HepG2 (cell line): Measurements from ENCODE around the gene C5orf15. TPM values are rescaled to one million over a fixed set of nuclear protein-coding genes. Genes with fewer than 3 reads are reported as not detected.

ENCODE experiments used
- ATAC-seq: fragments of 200-7000 bp; cut with Tn5 transposase; 3 replicates; pipeline ENCODE4 v1.9.1; 2020; ENCODE audit warnings: mild to moderate bottlenecking, moderate library complexity
- BruUV-seq: library from RNA; stranded (reverse); fragments of 400-500 nt; replicated peaks from 2 replicates; lab custom pipeline; 2021; lab: Mats Ljungman, UMichigan
- CTCF ChIA-PET: fragments of 300-600 bp; formaldehyde crosslinking; extraction: SDS; loops from one replicate; lab custom pipeline; 2021; ENCODE audit warnings: low total read pairs, inconsistent platforms, low intra/inter-chr PET ratio; lab: Yijun Ruan, JAX
- POLR2A ChIA-PET: fragments of 350-600 bp; sonication (Branson Sonifier 250); formaldehyde crosslinking; loops from one replicate; lab custom pipeline; 2020; ENCODE audit warnings: antibody characterized with exemption, inconsistent platforms; lab: Yijun Ruan, JAX
- DNase-seq: peaks from one replicate; pipeline ENCODE4 v3.0.0-alpha.2; 2015; ENCODE audit warnings: low spot score
- FAIRE-seq: peaks from 3 replicates; lab custom pipeline; 2011; peaks lifted over from hg19 to GRCh38; lab: Jason Lieb, UNC
- H2AFZ ChIP-seq: one replicate; pipeline ENCODE4 v1.6.1; 2011; ENCODE audit warnings: low read length, inconsistent platforms
- H3K27ac ChIP-seq: fragments of 300-600 bp; 3 replicates; pipeline ENCODE4 v1.8.0; 2011; ENCODE audit warnings: mixed run types, mild to moderate bottlenecking, mixed read lengths, low read length, inconsistent platforms; ENCODE audit not compliant: insufficient read depth; ENCODE audit errors: extremely low read length
- H3K27me3 ChIP-seq, 2 experiments: fragments of 200-600 bp in 1 of 2; 2 replicates in 1 of 2; 3 replicates in 1 of 2; pipeline versions ENCODE4 v1.6.0 to v1.8.0; 2011; ENCODE audit warnings: low read length in 2 of 2, mild to moderate bottlenecking in 2 of 2, moderate library complexity in 2 of 2, inconsistent platforms in 1 of 2; ENCODE audit not compliant: insufficient read depth in 2 of 2, control insufficient read depth in 1 of 2
- H3K36me3 ChIP-seq, 2 experiments: fragments of 200-600 bp in 1 of 2; replicated peaks in 1 of 2; 2 replicates in 1 of 2; 3 replicates in 1 of 2; pipeline versions ENCODE4 v1.5.1 to v1.8.0; 2011; ENCODE audit warnings: low read length in 2 of 2, inconsistent platforms in 1 of 2; ENCODE audit not compliant: insufficient read depth in 2 of 2, control insufficient read depth in 1 of 2
- H3K4me1 ChIP-seq: 2 replicates; pipeline ENCODE4 v1.5.1; 2012; ENCODE audit warnings: low read length, inconsistent platforms; ENCODE audit not compliant: insufficient read depth
- H3K4me2 ChIP-seq: 2 replicates; pipeline ENCODE4 v1.6.0; 2011; ENCODE audit warnings: low read depth, low read length, inconsistent platforms
- H3K4me3 ChIP-seq, 3 experiments: fragments of 200-600 bp in 1 of 3; sonication (generic), shearing (Covaris generic) in 1 of 3; replicated peaks in 1 of 3; 2 replicates each; pipeline ENCODE4 v1.5.1; 2011 to 2016; ENCODE audit warnings: low read length in 3 of 3, inconsistent platforms in 2 of 3, low read depth in 2 of 3, mild to moderate bottlenecking in 2 of 3, control low read depth in 1 of 3, mixed read lengths in 1 of 3; ENCODE audit not compliant: insufficient read depth in 1 of 3
- H3K79me2 ChIP-seq: one replicate; pipeline ENCODE4 v1.6.1; 2011; ENCODE audit warnings: low read length, inconsistent platforms; ENCODE audit not compliant: insufficient read depth
- H3K9ac ChIP-seq: 2 replicates; pipeline ENCODE4 v1.6.0; 2011; ENCODE audit warnings: mild to moderate bottlenecking, low read depth, low read length, inconsistent platforms; ENCODE audit not compliant: insufficient read depth
- H3K9me3 ChIP-seq: 2 replicates; pipeline ENCODE4 v1.5.1; 2012; ENCODE audit warnings: mild to moderate bottlenecking, low read length
- H4K20me1 ChIP-seq: 2 replicates; pipeline ENCODE4 v1.6.0; 2011; ENCODE audit warnings: inconsistent platforms, mild to moderate bottlenecking, low read length, moderate library complexity; ENCODE audit not compliant: insufficient read depth
- GABPA ChIP-seq, 2 experiments: IDR thresholded peaks; 2 replicates each; pipeline ENCODE4 v1.6.1; 2011 to 2016; ENCODE audit warnings: low read depth in 2 of 2, low read length in 1 of 2, missing biosample characterization in 1 of 2, missing genetic modification characterization in 1 of 2
- MNT ChIP-seq: fragments of 450-650 bp; IDR thresholded peaks from 2 replicates; pipeline ENCODE4 v1.6.1; 2016
- PLSCR1 ChIP-seq: sonication (generic); formaldehyde crosslinking; IDR thresholded peaks from 2 replicates; pipeline ENCODE4 v1.5.0; 2020; ENCODE audit warnings: missing genetic modification reagents, mild to moderate bottlenecking, borderline replicate concordance
- ZBTB49 ChIP-seq: sonication (generic); formaldehyde crosslinking; IDR thresholded peaks from 2 replicates; pipeline ENCODE4 v1.4.0; 2020; ENCODE audit warnings: missing genetic modification reagents, borderline replicate concordance
- ZFP91 ChIP-seq: sonication (generic); formaldehyde crosslinking; IDR thresholded peaks from 2 replicates; pipeline ENCODE4 v1.9.0; 2022; ENCODE audit warnings: missing genetic modification reagents, mild to moderate bottlenecking, borderline replicate concordance
- ZNF335 ChIP-seq: sonication (generic); formaldehyde crosslinking; IDR thresholded peaks from 2 replicates; pipeline ENCODE4 v1.4.0; 2020; ENCODE audit warnings: missing genetic modification reagents
- ZNF580 ChIP-seq: IDR thresholded peaks from 2 replicates; pipeline ENCODE4 v1.6.1; 2016; ENCODE audit warnings: low read depth, borderline replicate concordance
- ZNF710 ChIP-seq: sonication (generic); formaldehyde crosslinking; IDR thresholded peaks from 2 replicates; pipeline ENCODE4 v1.5.0; 2020; ENCODE audit warnings: mild to moderate bottlenecking, missing genetic modification reagents, borderline replicate concordance
- WGBS: methylation state at CpG from one replicate; pipeline ENCODE4 v1.1.6; 2017; ENCODE audit warnings: low lambda C conversion rate; 5-methylcytosine and 5-hydroxymethylcytosine counted together
- in situ Hi-C: cut with HindIII; loops from 2 replicates; pipeline ENCODE4 v1.10.0; 2017; ENCODE audit warnings: low pct_unique_long_range_greater_than_20kb; ENCODE audit not compliant: extremely low pct_ligation_motif_present
- intact Hi-C: fragments of 100-400 bp; cut with micrococcal nuclease; formaldehyde crosslinking; loops from one replicate; pipeline ENCODE4 v1.10.0; 2022; ENCODE audit not compliant: unreplicated experiment
- polyA plus RNA-seq, 8 experiments: library from polyadenylated mRNA; depleted of rRNA in 3 of 8; stranded (reverse) in 7 of 8; unstranded in 1 of 8; fragments of >200 nt; fragmentation: Illumina TruSeq in 4 of 8; extraction: Trizol in 4 of 8; gene quantifications; 2 replicates each; pipeline versions ENCODE4 v1.2.1 to v1.2.3, GENCODE V29; 2011 to 2016; ENCODE audit warnings: low read depth in 4 of 8, missing spikeins in 1 of 8, mixed read lengths in 1 of 8; ENCODE audit not compliant: insufficient read depth in 1 of 8
- total RNA-seq, 5 experiments: library from RNA; depleted of rRNA; stranded (reverse); fragments of >200 nt; fragmentation: Illumina TruSeq; extraction: Trizol; gene quantifications; 2 replicates each; pipeline ENCODE4 v1.2.3, GENCODE V29; 2016; ENCODE audit warnings: low read depth in 1 of 5

Gene C5orf15
- total and polyA plus RNA-seq, 2 of the 13 experiments (the other 11 are each of a cell fraction or from before 2014, with no cell fraction given) = 58.5 to 82.7 TPM

GRCh38 chr5:133945568-133945967, 22.9 kb downstream of the C5orf15 start:
- Histone ChIP-seq H4K20me1 (no peaks in the 10 kb centered on the region), H3K36me3 (no peaks in the 10 kb centered on the region), H3K9me3 (no peaks in the 10 kb centered on the region), H3K27me3 (0 out of 5 replicates have a peak, but pooled peaks cover 0 to 9% of the 10 kb centered on the region in 2 experiments), H3K4me2 (no peak overlapping the region), H3K79me2 (no peaks in the 10 kb centered on the region), H3K4me3 (no peak overlapping the region), H3K9ac (no peak overlapping the region), H3K4me1 (0 out of 2 replicates have a peak, but pooled peaks cover 6% of the 10 kb centered on the region), H2AFZ (no peak overlapping the region), H3K27ac (no peak overlapping the region)
- ChIA-PET POLR2A (no interaction called here), CTCF (no interaction called here)
- ATAC-seq (no peak), DNase-seq (no peak), FAIRE-seq (no peak)
- BruUV-seq = no TSS peak
- intact Hi-C loops (loop anchor here (2.0 to 10.0 kb wide), 3 partner anchors 191 to 523 kb away; no protein-coding TSS in a partner anchor), in situ Hi-C loops (loop anchor here (10.0 kb wide), 1 partner anchor 521 kb away; no protein-coding TSS in a partner anchor)
- WGBS = 40% methylated on average over 3 of the region's 3 CpGs
- TF ChIP-seq MNT (no peak), ZNF710 (no peak), ZNF335 (CRISPR knock-in tag) (no peak), GABPA (IDR thresholded peaks at IDR 0.05; ENCODE audit: low read depth, low read length) (no peak), GABPA (CRISPR knock-in tag; IDR thresholded peaks at IDR 0.05; ENCODE audit: low read depth) (no peak), PLSCR1 (no peak), ZBTB49 (CRISPR knock-in tag) (no peak), ZFP91 (CRISPR knock-in tag) (no peak), ZNF580 (CRISPR knock-in tag) (no peak)
